Measurements from ENCODE around the gene BDKRB2.

The BDKRB2 gene

DNA sequence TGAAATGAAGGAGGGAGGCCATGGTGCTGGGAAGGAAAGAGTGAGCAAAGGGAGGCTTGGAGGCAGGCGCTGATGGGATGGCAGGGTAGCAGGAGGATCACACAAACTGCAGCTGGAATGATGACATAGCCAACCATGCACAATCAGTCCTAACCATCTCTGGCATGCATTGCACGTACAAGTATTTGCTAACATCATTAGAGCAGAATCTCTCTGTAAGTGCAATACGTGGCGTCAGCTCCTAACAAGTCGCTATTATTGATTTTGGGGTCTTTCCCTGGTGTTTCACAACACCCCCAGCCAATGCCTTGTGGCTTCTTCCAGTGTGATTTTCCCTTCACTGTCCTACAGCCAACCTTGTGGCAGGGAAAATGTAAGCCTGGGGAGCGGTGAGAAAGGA, 69.9 kb downstream of the BDKRB2 start:
- DNase-seq: no peak

- peak; percentile 27 for DNase-seq
Measured at GRCh38 chr14:96275177-96276112, 70.8 kb downstream of the BDKRB2 start.

- DNase-seq: no peak
Measured at GRCh38 chr14:96277890-96278289, 73.3 kb downstream of the BDKRB2 start.

DNA sequence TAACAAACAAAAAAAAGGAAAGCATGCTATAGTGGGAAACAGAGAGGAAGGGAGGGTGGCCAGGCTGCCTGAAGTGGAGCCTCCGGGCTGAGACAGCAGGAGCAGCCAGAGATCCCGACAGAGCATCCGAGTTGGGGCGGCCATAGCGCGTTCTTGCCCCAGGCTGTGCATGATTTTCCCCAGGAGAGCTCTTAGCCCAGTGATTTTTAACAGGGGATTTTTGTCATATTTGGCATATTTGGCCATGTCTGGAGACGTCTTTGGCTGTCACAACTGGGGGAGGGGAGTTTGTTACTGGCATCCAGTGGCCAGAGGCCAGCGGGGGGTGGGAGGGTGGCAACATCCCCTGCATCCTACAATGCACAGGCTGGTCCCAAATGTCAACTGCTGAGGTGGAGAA, 74.9 kb downstream of the BDKRB2 start:
- no peak for DNase-seq

DNA sequence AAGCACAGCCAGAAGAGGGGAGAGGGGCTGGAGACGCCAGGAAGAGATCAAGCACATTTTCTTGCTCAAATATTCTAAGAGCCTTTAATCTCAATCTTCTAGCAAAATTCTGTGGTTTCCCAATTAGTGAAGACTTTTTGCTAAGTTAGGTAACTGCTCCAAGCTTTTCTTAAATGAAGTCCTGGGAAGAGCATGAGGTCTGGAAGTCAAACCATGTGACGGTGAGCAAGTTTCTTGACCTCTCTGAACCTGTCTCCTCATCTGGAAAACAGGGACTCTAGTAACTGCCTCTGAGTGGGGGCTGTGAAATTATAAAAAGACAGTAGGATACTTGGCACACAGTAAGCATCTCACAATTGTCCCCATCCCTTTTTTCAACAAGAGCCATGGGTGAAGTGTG, 75.5 kb downstream of the BDKRB2 start:
- no peak for DNase-seq

DNA sequence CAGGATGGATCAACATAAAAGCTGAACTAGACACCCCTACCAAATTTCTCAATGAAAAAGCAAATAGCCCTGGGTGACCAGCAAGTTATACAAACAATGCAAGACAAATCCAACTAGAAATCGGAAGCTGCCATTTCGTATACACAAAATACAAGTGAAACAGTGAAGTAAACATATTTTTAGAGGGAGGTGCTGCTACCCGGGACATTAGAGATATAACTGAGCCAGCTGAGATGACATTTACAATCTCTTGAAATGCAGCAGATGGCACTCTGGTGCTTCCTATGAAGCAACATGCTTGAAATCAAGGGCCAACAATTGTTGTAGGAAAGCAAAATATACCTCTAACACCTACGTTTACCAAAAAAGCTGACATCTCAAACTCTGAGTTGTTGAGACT, 76.8 kb downstream of the BDKRB2 start:
- no peak for DNase-seq

DNA sequence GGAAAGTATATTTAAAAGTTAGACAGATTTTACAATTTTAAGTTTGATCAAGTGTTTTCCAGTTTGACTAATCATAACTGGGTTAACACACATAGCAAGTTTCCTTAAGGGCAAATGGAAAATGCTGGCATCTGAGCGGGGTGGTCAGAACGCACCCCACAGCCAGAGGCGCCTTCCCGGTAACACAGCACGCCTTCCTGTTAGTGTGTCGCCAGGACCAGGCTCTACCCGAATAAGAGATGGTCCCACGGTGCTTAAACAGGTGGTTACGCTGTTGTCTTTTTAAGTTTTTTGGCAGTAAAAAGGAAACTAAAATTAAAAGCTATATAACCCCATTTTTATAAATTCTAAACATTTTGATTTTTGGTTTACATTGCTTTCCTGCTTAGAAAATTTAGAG, 79.4 kb downstream of the BDKRB2 start:
- DNase-seq: no peak

DNA sequence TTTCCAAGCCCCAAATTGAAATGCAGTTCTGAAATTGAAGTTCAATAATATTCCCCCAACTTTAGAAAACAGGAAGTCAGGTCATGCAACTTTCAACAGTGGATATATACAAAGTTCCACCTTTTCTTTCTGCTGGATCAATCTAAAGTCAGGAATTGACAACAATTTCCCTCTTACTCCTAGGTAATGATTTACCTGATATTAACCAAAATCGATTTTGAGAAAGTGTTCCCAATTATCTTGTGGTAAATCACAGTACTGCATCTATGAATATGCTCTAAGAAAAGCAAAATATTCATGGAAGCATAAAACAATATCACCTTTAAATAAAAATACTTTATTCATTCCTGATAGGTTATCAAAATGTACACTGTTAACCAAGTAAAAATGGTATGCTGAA, 79.8 kb downstream of the BDKRB2 start:
- no peak for DNase-seq

DNA sequence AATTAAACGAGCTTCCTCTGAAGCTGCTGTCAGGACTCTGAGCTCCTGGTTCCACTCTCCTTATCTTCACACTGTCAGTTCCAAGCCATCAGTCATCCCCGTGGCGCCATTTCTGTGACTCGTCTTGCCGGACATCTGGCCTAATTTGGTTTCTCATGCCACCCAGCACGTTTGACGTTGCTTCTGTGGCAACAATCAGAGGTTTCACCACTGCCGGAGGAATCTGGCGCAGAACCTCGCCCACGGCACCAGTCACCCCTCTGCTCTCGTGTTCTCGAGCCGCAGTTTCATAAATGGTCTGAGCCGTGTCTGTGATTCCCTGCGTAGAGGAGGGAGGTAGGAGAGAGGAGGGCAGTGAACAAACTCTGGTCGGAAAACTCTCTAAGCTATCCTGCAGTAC, 81.0 kb downstream of the BDKRB2 start:
- no peak for DNase-seq

GRCh38 chr14:96286251-96286650, 81.6 kb downstream of the BDKRB2 start:
- no peak for DNase-seq

- no peak for DNase-seq
Measured at GRCh38 chr14:96287856-96288255, 83.2 kb downstream of the BDKRB2 start.
